CD14-positive monocyte (primary cell): ENCODE measurements around the gene TUSC7. TPM values are rescaled to one million over a fixed set of nuclear protein-coding genes. Genes with fewer than 3 reads are reported as not detected.

Experiments used
- DNase-seq, 3 donors: peaks; one replicate each; pipeline ENCODE4 v3.0.0-alpha.2; 2011 to 2022
- H2AFZ ChIP-seq: 2 replicates; pipeline ENCODE4 v1.6.0; 2012; ENCODE audit warnings: mild to moderate bottlenecking, low read depth, low read length, inconsistent platforms; ENCODE audit not compliant: insufficient read depth, poor library complexity, severe bottlenecking
- H3K27ac ChIP-seq, 2 donors: 1 replicate in 1 of 2; 2 replicates in 1 of 2; pipeline ENCODE4 v1.5.1; 2012 to 2013; ENCODE audit warnings: low read length in 2 of 2, control low read depth in 1 of 2, inconsistent platforms in 1 of 2, low read depth in 1 of 2, mild to moderate bottlenecking in 1 of 2
- H3K27me3 ChIP-seq, 2 donors: one replicate each; pipeline versions ENCODE4 v1.6.0 to v1.6.1; 2011 to 2013; ENCODE audit warnings: low read length in 2 of 2; ENCODE audit not compliant: control insufficient read depth in 2 of 2, insufficient read depth in 2 of 2
- H3K36me3 ChIP-seq, 2 donors: replicated peaks in 1 of 2; 1 replicate in 1 of 2; 2 replicates in 1 of 2; pipeline versions ENCODE4 v1.5.1 to v1.6.1; 2012 to 2013; ENCODE audit warnings: low read length in 2 of 2, control low read depth in 1 of 2, inconsistent platforms in 1 of 2, mild to moderate bottlenecking in 1 of 2; ENCODE audit not compliant: insufficient read depth in 2 of 2, control insufficient read depth in 1 of 2
- H3K4me1 ChIP-seq, 2 donors: 1 replicate in 1 of 2; 2 replicates in 1 of 2; pipeline versions ENCODE4 v1.5.1 to v1.6.1; 2012 to 2013; ENCODE audit warnings: low read length in 2 of 2, control low read depth in 1 of 2, inconsistent platforms in 1 of 2, mild to moderate bottlenecking in 1 of 2, moderate library complexity in 1 of 2; ENCODE audit not compliant: insufficient read depth in 2 of 2, control insufficient read depth in 1 of 2
- H3K4me2 ChIP-seq: replicated peaks from 2 replicates; pipeline ENCODE3; 2012; ENCODE audit warnings: low read length, moderate library complexity, mild to moderate bottlenecking; ENCODE audit not compliant: poor library complexity, severe bottlenecking; ENCODE audit errors: extremely low read depth
- H3K4me3 ChIP-seq, 3 experiments: fragments of 200-600 bp in 1 of 3; sonication (generic) in 1 of 3; replicated peaks in 1 of 3; 1 replicate in 2 of 3; 2 replicates in 1 of 3; pipeline ENCODE4 v1.5.1; 2011 to 2013; ENCODE audit warnings: low read length in 3 of 3, mild to moderate bottlenecking in 3 of 3, control low read depth in 2 of 3, low read depth in 2 of 3, inconsistent platforms in 1 of 3, moderate library complexity in 1 of 3
- H3K79me2 ChIP-seq: 2 replicates; pipeline ENCODE4 v1.6.0; 2012; ENCODE audit warnings: mild to moderate bottlenecking, control low read depth, inconsistent platforms, low read length, moderate library complexity; ENCODE audit not compliant: insufficient read depth
- H3K9ac ChIP-seq: 2 replicates; pipeline ENCODE4 v1.6.0; 2017; ENCODE audit warnings: low read length, mild to moderate bottlenecking; ENCODE audit not compliant: insufficient read depth, poor library complexity, severe bottlenecking
- H3K9me3 ChIP-seq, 2 donors: replicated peaks in 1 of 2; 1 replicate in 1 of 2; 2 replicates in 1 of 2; pipeline versions ENCODE4 v1.5.1 to v1.6.1; 2012 to 2013; ENCODE audit warnings: low read length in 2 of 2, control low read depth in 1 of 2; ENCODE audit not compliant: control insufficient read depth in 1 of 2, insufficient read depth in 1 of 2
- H4K20me1 ChIP-seq: 2 replicates; pipeline ENCODE4 v1.6.0; 2012; ENCODE audit warnings: mild to moderate bottlenecking, low read length, control low read depth, moderate library complexity; ENCODE audit not compliant: insufficient read depth
- H3K27ac Mint-ChIP-seq, 7 donors: one replicate each; pipeline ENCODE4 v1.8.0; 2020; ENCODE audit warnings: mild to moderate bottlenecking in 7 of 7, mixed read lengths in 7 of 7, moderate library complexity in 6 of 7, inconsistent platforms in 2 of 7
- H3K27me3 Mint-ChIP-seq, 3 donors: one replicate each; pipeline ENCODE4 v1.8.0; 2021 to 2022; ENCODE audit warnings: low read depth in 3 of 3, mild to moderate bottlenecking in 3 of 3, mixed read lengths in 3 of 3, moderate library complexity in 3 of 3, inconsistent platforms in 1 of 3
- H3K36me3 Mint-ChIP-seq, 2 donors: one replicate each; pipeline ENCODE4 v1.8.0; 2020; ENCODE audit warnings: mixed read lengths in 2 of 2, inconsistent platforms in 1 of 2, mild to moderate bottlenecking in 1 of 2
- H3K4me1 Mint-ChIP-seq: one replicate; pipeline ENCODE4 v1.8.0; 2020; ENCODE audit warnings: mild to moderate bottlenecking, mixed read lengths
- H3K4me3 Mint-ChIP-seq, 2 donors: one replicate each; pipeline ENCODE4 v1.8.0; 2020; ENCODE audit warnings: mild to moderate bottlenecking in 2 of 2, mixed read lengths in 2 of 2, moderate library complexity in 1 of 2
- H3K9me3 Mint-ChIP-seq, 7 donors: one replicate each; pipeline ENCODE4 v1.8.0; 2020 to 2022; ENCODE audit warnings: mixed read lengths in 7 of 7, mild to moderate bottlenecking in 6 of 7, moderate library complexity in 6 of 7, inconsistent platforms in 2 of 7
- WGBS: methylation state at CpG from one replicate; pipeline ENCODE4 v1.1.5; 2013; ENCODE audit warnings: missing lambda C conversion rate; ENCODE audit not compliant: insufficient coverage; 5-methylcytosine and 5-hydroxymethylcytosine counted together
- intact Hi-C, 2 donors: fragments of 100-400 bp; cut with micrococcal nuclease; formaldehyde crosslinking; loops; one replicate each; pipeline versions ENCODE4 v1.15.0 to v1.15.1; 2023
- polyA plus RNA-seq, 3 donors: library from polyadenylated mRNA; depleted of rRNA in 1 of 3; unstranded in 2 of 3; stranded (reverse) in 1 of 3; fragments of 300-500 nt in 2 of 3; fragments of >200 nt in 1 of 3; fragmentation: Illumina TruSeq in 2 of 3; gene quantifications; 1 replicate in 2 of 3; 2 replicates in 1 of 3; pipeline ENCODE4 v1.2.3, GENCODE V29; 2012 to 2021
- TF ChIP-seq, protein P1 (sequence below): fragments of 200-600 bp; IDR thresholded peaks from one replicate; pipeline ENCODE4 v1.8.0; 2022; ENCODE audit warnings: antibody characterized with exemption, mild to moderate bottlenecking

TUSC7 gene
- polyA plus RNA-seq, 3 donors: not detected

DNA sequence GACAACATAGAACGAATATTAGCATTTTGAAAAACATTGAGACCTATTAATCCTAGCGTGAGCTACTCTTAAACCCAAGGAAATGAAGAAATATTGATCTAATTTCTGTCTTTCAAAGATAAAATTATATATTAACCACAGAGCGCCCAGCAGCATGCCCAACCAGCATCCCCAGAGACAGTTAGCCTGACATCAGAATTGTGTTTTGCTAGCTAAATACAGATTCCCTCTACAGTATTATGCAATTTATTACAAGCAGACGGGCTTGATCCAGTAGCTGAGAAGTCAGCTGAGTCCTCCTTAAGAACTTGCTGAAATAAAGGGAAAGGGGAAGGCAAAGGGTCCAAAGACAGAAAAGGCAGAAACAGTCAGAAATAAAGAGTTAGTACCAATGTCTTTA lies 7.2 kb upstream of the TUSC7 start:
- Histone ChIP-seq H3K9ac (no peak overlapping the region), H3K27me3 (no peaks in the 10 kb centered on the region), H4K20me1 (no peaks in the 10 kb centered on the region), H3K27ac (no peak overlapping the region), H3K4me3 (no peak overlapping the region), H3K4me1 (no peaks in the 10 kb centered on the region), H3K9me3 (peaks cover 0 to 3% of the 10 kb centered on the region in 2 donors), H3K79me2 (no peaks in the 10 kb centered on the region), H2AFZ (no peak overlapping the region), H3K4me2 (no peak overlapping the region), H3K36me3 (no peaks in the 10 kb centered on the region)
- TF ChIP-seq, protein P1, sequence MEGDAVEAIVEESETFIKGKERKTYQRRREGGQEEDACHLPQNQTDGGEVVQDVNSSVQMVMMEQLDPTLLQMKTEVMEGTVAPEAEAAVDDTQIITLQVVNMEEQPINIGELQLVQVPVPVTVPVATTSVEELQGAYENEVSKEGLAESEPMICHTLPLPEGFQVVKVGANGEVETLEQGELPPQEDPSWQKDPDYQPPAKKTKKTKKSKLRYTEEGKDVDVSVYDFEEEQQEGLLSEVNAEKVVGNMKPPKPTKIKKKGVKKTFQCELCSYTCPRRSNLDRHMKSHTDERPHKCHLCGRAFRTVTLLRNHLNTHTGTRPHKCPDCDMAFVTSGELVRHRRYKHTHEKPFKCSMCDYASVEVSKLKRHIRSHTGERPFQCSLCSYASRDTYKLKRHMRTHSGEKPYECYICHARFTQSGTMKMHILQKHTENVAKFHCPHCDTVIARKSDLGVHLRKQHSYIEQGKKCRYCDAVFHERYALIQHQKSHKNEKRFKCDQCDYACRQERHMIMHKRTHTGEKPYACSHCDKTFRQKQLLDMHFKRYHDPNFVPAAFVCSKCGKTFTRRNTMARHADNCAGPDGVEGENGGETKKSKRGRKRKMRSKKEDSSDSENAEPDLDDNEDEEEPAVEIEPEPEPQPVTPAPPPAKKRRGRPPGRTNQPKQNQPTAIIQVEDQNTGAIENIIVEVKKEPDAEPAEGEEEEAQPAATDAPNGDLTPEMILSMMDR: no peak
- intact Hi-C loops: no loop called here
- Mint-ChIP-seq H3K36me3 (no peaks in the 10 kb centered on the region), H3K4me3 (no peak overlapping the region), H3K27ac (no peak overlapping the region), H3K4me1 (no peaks in the 10 kb centered on the region), H3K27me3 (no peaks in the 10 kb centered on the region), H3K9me3 (peaks cover 0 to 4% (median 0%) of the 10 kb centered on the region in 7 donors)
- WGBS: no CpG with 5 or more reads among the region's 4 CpGs
- no peak for DNase-seq

DNA sequence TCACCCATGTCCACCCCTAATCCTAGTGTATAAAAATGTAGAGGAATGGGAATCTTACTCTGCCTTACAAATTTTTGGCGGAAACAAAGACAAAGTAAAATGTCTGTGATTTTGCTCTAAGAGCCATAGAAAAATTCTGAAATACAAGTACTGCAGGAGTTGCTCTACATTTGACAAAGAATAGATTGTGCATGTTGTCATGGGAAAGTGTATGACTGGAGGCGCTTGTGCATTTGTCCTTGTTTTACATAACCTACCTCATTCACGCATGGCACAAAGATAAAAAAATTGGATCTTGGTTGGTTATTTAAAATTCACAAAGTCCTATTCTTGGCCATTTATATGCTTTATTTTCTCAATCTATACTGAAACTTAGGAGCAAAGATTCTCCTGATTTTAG lies 2.0 kb upstream of the TUSC7 start:
- no peaks in the 10 kb centered on the region for H4K20me1 ChIP-seq
- Mint-ChIP-seq H3K4me3 (no peak overlapping the region), H3K36me3 (no peaks in the 10 kb centered on the region), H3K27me3 (no peaks in the 10 kb centered on the region), H3K9me3 (peaks cover 0 to 2% (median 0%) of the 10 kb centered on the region in 7 donors), H3K4me1 (no peaks in the 10 kb centered on the region), H3K27ac (no peak overlapping the region)
- no peak overlapping the region for H3K4me3 ChIP-seq
- H3K4me2 ChIP-seq: no peak overlapping the region
- no peaks in the 10 kb centered on the region for H3K79me2 ChIP-seq
- H3K9ac ChIP-seq: no peak overlapping the region
- no peaks in the 10 kb centered on the region for H3K4me1 ChIP-seq
- DNase-seq: no peak
- no peaks in the 10 kb centered on the region for H3K9me3 ChIP-seq
- no peak overlapping the region for H2AFZ ChIP-seq
- WGBS: no CpG with 5 or more reads among the region's 3 CpGs
- no peaks in the 10 kb centered on the region for H3K36me3 ChIP-seq
- no peak overlapping the region for H3K27ac ChIP-seq
- no peaks in the 10 kb centered on the region for H3K27me3 ChIP-seq
- intact Hi-C loops: no loop called here
- TF ChIP-seq, protein P1: no peak
